ENCODE data around the gene ECEL1.

ECEL1 gene

DNA sequence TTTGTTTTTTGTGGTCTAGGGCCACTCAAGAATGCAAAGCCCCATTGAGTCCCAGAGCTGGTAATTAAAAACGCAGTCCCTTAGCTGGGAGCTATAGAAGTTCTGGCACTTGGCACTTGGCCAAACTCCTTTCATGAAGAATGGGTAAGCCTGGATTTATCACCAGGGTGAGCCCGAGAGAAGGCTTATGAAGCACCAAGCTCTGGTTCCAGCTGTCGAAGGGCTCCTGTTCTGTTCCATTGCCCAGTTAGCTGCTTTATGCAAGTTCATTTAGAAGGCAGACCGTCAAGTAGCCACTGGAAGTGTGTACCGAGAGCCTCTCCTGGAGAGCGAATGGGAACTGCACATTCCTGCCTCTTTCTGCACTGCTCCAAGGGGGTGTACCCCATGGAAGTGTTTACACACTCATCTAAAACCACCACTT, 14.2 kb downstream of the ECEL1 start:
- Histone ChIP-seq H3K27me3 (ENCODE audit: low read length) (no peaks in the 10 kb centered on the region), H3K79me2 (ENCODE audit: insufficient read depth, low read length) (no peaks in the 10 kb centered on the region), H3K4me3 (ENCODE audit: insufficient read depth, low read length, poor library complexity, severe bottlenecking) (no peak overlapping the region), H4K20me1 (ENCODE audit: low read depth, low read length) (no peaks in the 10 kb centered on the region), H3K4me2 (ENCODE audit: low read depth, low read length, poor library complexity, severe bottlenecking) (no peak overlapping the region), H3K9me3 (ENCODE audit: insufficient read depth, low read length) (no peaks in the 10 kb centered on the region), H3F3A (ENCODE audit: insufficient read depth) (no peaks in the 10 kb centered on the region), H3K9ac (ENCODE audit: low read length) (no peak overlapping the region), H3K36me3 (ENCODE audit: low read length) (no peaks in the 10 kb centered on the region), H3K9me2 (replicated peaks; ENCODE audit: insufficient read depth, low read length) (no peaks in the 10 kb centered on the region), H3K27ac (ENCODE audit: low read depth, low read length) (no peak overlapping the region), H2AFZ (ENCODE audit: low read depth, low read length, severe bottlenecking) (no peak overlapping the region)
- no peak for TF ChIP-seq CTCF (IDR thresholded peaks at IDR 0.05; ENCODE audit: insufficient read depth, low read length, poor library complexity, severe bottlenecking)
- TF ChIP-seq EZH2phosphoT487 (conservative IDR thresholded peaks at IDR 0.05; ENCODE audit: low read length): no peak

- Histone ChIP-seq H3K9me2 (replicated peaks; ENCODE audit: insufficient read depth, low read length) (no peaks in the 10 kb centered on the region), H2AFZ (ENCODE audit: low read depth, low read length, severe bottlenecking) (no peak overlapping the region), H3K4me2 (ENCODE audit: low read depth, low read length, poor library complexity, severe bottlenecking) (no peak overlapping the region), H3F3A (ENCODE audit: insufficient read depth) (no peaks in the 10 kb centered on the region), H3K79me2 (ENCODE audit: insufficient read depth, low read length) (no peaks in the 10 kb centered on the region), H3K9ac (ENCODE audit: low read length) (no peak overlapping the region), H3K27me3 (ENCODE audit: low read length) (no peaks in the 10 kb centered on the region), H4K20me1 (ENCODE audit: low read depth, low read length) (no peaks in the 10 kb centered on the region), H3K27ac (ENCODE audit: low read depth, low read length) (no peak overlapping the region), H3K36me3 (ENCODE audit: low read length) (no peaks in the 10 kb centered on the region), H3K4me3 (ENCODE audit: insufficient read depth, low read length, poor library complexity, severe bottlenecking) (no peak overlapping the region), H3K9me3 (ENCODE audit: insufficient read depth, low read length) (no peaks in the 10 kb centered on the region)
- no peak for TF ChIP-seq CTCF (IDR thresholded peaks at IDR 0.05; ENCODE audit: insufficient read depth, low read length, poor library complexity, severe bottlenecking)
- TF ChIP-seq EZH2phosphoT487 (conservative IDR thresholded peaks at IDR 0.05; ENCODE audit: low read length): no peak
Observed at GRCh38 chr2:232466221-232466620, 21.4 kb downstream of the ECEL1 start.

DNA sequence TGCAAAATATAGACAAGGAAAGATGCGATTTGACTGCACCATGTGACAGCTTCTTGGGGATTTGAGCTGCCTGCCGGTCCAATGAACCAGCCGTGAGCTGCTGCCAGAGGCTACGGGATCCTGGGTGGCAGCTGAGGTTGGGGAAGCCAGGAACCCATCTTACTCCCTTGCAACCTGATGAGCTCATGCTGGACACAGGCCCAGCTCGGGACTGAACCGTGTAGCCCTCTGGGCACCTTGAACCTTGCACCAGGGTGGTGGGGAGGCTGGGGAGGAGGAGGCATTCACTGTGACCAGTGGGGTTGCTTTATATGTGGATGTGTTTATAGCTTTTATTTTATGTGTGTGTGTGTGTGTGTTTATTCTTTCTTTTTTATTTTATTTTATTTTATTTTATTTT, 22.6 kb downstream of the ECEL1 start:
- Histone ChIP-seq H4K20me1 (ENCODE audit: low read depth, low read length) (no peaks in the 10 kb centered on the region), H3K9ac (ENCODE audit: low read length) (no peak overlapping the region), H3K9me3 (ENCODE audit: insufficient read depth, low read length) (no peaks in the 10 kb centered on the region), H3K36me3 (ENCODE audit: low read length) (no peaks in the 10 kb centered on the region), H3K4me3 (ENCODE audit: insufficient read depth, low read length, poor library complexity, severe bottlenecking) (no peak overlapping the region), H3K27ac (ENCODE audit: low read depth, low read length) (no peak overlapping the region), H2AFZ (ENCODE audit: low read depth, low read length, severe bottlenecking) (no peak overlapping the region), H3K9me2 (replicated peaks; ENCODE audit: insufficient read depth, low read length) (no peaks in the 10 kb centered on the region), H3F3A (ENCODE audit: insufficient read depth) (no peaks in the 10 kb centered on the region), H3K79me2 (ENCODE audit: insufficient read depth, low read length) (no peaks in the 10 kb centered on the region), H3K4me2 (ENCODE audit: low read depth, low read length, poor library complexity, severe bottlenecking) (no peak overlapping the region), H3K27me3 (ENCODE audit: low read length) (no peaks in the 10 kb centered on the region)
- TF ChIP-seq CTCF (IDR thresholded peaks at IDR 0.05; ENCODE audit: insufficient read depth, low read length, poor library complexity, severe bottlenecking) (no peak), EZH2phosphoT487 (conservative IDR thresholded peaks at IDR 0.05; ENCODE audit: low read length) (no peak)

DNA sequence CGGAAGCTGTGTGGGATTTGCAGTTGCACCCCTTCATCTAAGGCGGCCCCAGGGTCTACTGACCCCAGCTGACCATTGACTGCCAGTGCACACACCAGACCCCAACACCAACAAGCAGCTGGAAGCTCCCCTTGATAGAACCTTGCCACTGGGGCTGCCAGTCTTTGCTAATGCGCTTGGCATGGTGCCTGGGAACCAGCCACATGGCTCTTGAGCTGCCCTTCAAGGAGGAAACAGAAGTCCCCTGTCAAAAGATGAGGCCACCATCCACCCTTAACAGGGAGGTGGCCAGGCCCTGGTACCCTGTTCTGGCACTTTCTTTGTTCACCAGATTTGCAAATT, 23.1 kb downstream of the ECEL1 start:
- no peaks in the 10 kb centered on the region for H4K20me1 ChIP-seq (ENCODE audit: low read depth, low read length)

More for the DNA sequence above, 23.1 kb downstream of the ECEL1 start:
- TF ChIP-seq CTCF (IDR thresholded peaks at IDR 0.05; ENCODE audit: insufficient read depth, low read length, poor library complexity, severe bottlenecking) (no peak), EZH2phosphoT487 (conservative IDR thresholded peaks at IDR 0.05; ENCODE audit: low read length) (no peak)
- no peaks in the 10 kb centered on the region for H3K9me2 ChIP-seq (replicated peaks; ENCODE audit: insufficient read depth, low read length)
- no peak overlapping the region for H3K9ac ChIP-seq (ENCODE audit: low read length)
- no peaks in the 10 kb centered on the region for H3F3A ChIP-seq (ENCODE audit: insufficient read depth)
- H3K4me3 ChIP-seq (ENCODE audit: insufficient read depth, low read length, poor library complexity, severe bottlenecking): no peak overlapping the region
- H2AFZ ChIP-seq (ENCODE audit: low read depth, low read length, severe bottlenecking): no peak overlapping the region
- no peaks in the 10 kb centered on the region for H3K79me2 ChIP-seq (ENCODE audit: insufficient read depth, low read length)
- no peak overlapping the region for H3K4me2 ChIP-seq (ENCODE audit: low read depth, low read length, poor library complexity, severe bottlenecking)
- no peak overlapping the region for H3K27ac ChIP-seq (ENCODE audit: low read depth, low read length)
- no peaks in the 10 kb centered on the region for H3K9me3 ChIP-seq (ENCODE audit: insufficient read depth, low read length)
- no peaks in the 10 kb centered on the region for H3K27me3 ChIP-seq (ENCODE audit: low read length)
- no peaks in the 10 kb centered on the region for H3K36me3 ChIP-seq (ENCODE audit: low read length)
